Muscle layer of duodenum (tissue), 2 donors: Measurements from ENCODE around the gene TASP1.
"Not testable (repeated sequence)": the region's sequence is repeated elsewhere in the genome, so short reads cannot be mapped to it uniquely, and the experiment has no call there.

Source experiments
- H3K27ac ChIP-seq: one replicate; pipeline ENCODE4 v1.7.0; 2013; ENCODE audit warnings: mild to moderate bottlenecking, low read length
- H3K27me3 ChIP-seq: one replicate; pipeline ENCODE4 v1.7.0; 2013; ENCODE audit warnings: low read depth, mild to moderate bottlenecking, control low read depth, low read length
- H3K36me3 ChIP-seq, 2 donors: one replicate each; pipeline ENCODE4 v1.7.0; 2013; ENCODE audit warnings: low read length in 2 of 2, control low read depth in 1 of 2, mild to moderate bottlenecking in 1 of 2; ENCODE audit not compliant: insufficient read depth in 2 of 2, control insufficient read depth in 1 of 2
- H3K4me1 ChIP-seq, 2 donors: one replicate each; pipeline ENCODE4 v1.7.0; 2013; ENCODE audit warnings: low read length in 2 of 2, mild to moderate bottlenecking in 2 of 2, control low read depth in 1 of 2, moderate library complexity in 1 of 2; ENCODE audit not compliant: insufficient read depth in 2 of 2, control insufficient read depth in 1 of 2
- H3K4me3 ChIP-seq, 2 donors: one replicate each; pipeline ENCODE4 v1.7.0; 2013; ENCODE audit warnings: low read length in 2 of 2, low read depth in 1 of 2, mild to moderate bottlenecking in 1 of 2
- H3K9me3 ChIP-seq, 2 donors: one replicate each; pipeline ENCODE4 v1.7.0; 2013; ENCODE audit warnings: low read length in 2 of 2, control low read depth in 1 of 2, mild to moderate bottlenecking in 1 of 2; ENCODE audit not compliant: control insufficient read depth in 1 of 2
- donor health status: healthy.

Gene TASP1

DNA sequence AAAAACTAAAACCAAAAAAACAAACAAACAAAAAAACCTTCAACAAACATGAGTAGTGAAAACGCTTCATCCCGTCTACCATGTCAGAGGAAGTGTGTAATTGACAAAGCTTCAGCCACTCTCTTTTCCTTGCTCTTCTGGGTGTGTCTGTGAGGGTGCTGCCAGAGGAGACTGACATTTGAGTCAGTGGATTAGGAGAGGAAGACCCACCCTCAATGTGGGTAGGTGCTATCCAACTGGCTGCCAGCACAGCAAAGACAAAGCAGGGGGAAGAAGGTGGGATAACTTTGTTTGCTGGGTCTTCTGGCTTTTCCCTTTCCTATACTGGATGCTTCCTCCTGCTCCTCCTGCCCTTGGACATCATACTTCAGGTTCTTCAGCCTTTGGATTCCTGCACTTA is 145.6 kb downstream of the TASP1 start:
- no peaks in the 10 kb centered on the region for H3K36me3 ChIP-seq
- no peak overlapping the region for H3K4me3 ChIP-seq
- peaks cover 0 to 14% of the 10 kb centered on the region in 2 donors for H3K4me1 ChIP-seq
- no peaks in the 10 kb centered on the region for H3K27me3 ChIP-seq
- no peak overlapping the region for H3K27ac ChIP-seq
- H3K9me3 ChIP-seq = peaks cover 0 to 7% of the 10 kb centered on the region in 2 donors

DNA sequence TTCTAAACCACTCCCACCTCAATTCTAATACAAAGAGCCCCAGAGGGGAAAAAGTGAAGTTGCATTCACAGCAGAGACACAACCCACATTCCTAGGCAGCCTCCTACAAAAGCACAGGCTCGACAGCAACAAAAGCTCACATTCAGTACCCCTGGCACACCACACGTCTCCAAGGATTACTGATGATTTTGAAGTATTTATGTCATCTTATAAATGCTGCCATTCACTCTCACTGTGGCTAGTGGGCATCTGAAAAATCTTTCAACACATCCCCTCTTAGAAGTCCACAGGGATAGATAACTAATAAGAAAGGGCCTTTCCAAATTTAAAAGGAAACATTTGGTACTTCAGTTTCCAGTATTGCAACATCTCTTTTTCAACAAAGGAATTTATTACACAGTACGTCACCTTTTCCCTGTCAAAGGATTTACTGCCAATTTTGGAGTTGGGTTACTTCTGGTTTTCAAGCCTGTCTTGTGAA is 146.7 kb downstream of the TASP1 start:
- peaks cover 0 to 14% of the 10 kb centered on the region in 2 donors for H3K4me1 ChIP-seq
- no peak overlapping the region for H3K4me3 ChIP-seq
- H3K27me3 ChIP-seq = no peaks in the 10 kb centered on the region
- peak overlapping the region; percentile 65 for H3K27ac ChIP-seq
- no peaks in the 10 kb centered on the region for H3K36me3 ChIP-seq
- H3K9me3 ChIP-seq = no peaks in the 10 kb centered on the region

DNA sequence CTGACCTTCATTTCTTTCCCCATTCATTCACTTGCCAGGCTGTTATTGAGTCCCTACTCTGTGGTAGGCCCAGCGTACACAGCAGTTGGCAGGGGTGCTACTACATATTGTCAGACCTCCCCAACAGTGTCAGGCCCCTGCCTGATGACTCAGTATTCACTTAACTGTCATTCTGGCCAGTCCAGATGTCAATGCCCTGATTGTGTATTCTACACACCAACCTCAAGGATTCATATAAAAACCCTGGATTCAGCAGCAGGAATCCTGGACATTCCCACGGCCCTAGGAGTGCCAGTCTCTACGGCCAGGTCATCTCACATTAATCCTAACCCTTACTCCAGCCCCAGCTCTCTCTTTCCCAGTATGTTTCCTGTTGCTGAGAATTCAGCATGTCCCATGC is 151.5 kb downstream of the TASP1 start:
- no peaks in the 10 kb centered on the region for H3K27me3 ChIP-seq
- H3K9me3 ChIP-seq = no peaks in the 10 kb centered on the region
- no peak overlapping the region for H3K4me3 ChIP-seq
- H3K36me3 ChIP-seq = peaks cover 6 to 8% of the 10 kb centered on the region in 2 donors
- peaks cover 0 to 14% of the 10 kb centered on the region in 2 donors for H3K4me1 ChIP-seq
- no peak overlapping the region for H3K27ac ChIP-seq

DNA sequence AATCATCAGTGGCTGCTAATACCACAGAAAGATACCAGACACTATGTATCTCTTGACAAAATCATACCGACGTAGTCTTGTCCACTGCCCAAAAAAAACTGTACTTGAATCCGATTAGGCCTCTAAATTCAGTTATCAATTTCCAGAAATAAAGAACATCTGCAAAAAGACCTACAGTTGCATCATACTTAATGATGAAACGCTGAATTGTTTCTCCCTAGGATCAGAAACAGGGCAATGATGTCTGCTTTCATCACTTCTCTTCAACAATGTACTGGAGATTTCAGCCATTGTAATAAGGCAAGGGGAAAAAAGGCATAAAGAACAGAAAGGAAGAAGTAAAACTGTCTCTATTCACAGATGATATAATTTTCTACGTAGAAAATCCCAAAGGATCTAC is 152.0 kb downstream of the TASP1 start:
- peaks cover 0 to 14% of the 10 kb centered on the region in 2 donors for H3K4me1 ChIP-seq
- no peak overlapping the region for H3K4me3 ChIP-seq
- H3K36me3 ChIP-seq = peaks cover 6 to 13% of the 10 kb centered on the region in 2 donors
- H3K9me3 ChIP-seq = no peaks in the 10 kb centered on the region
- H3K27ac ChIP-seq = no peak overlapping the region
- H3K27me3 ChIP-seq = no peaks in the 10 kb centered on the region

DNA sequence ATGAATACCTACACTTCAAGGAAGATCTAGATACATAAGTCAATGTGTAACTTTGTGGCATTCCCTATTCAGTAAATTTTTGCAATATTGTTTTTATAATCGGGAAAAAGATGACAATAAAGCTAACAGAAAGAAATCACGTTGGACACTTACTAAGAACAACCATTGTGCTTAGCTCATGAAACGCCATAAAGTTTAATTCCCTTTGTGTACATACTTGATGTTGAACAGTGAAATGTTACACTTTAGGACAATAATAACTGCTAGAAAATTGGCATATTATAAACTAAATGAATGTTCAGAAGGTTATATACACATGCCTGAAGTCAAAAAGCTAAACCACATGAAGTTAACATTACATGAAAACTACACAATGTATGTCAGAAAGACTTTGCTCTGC is 153.2 kb downstream of the TASP1 start:
- H3K9me3 ChIP-seq = no peaks in the 10 kb centered on the region

DNA sequence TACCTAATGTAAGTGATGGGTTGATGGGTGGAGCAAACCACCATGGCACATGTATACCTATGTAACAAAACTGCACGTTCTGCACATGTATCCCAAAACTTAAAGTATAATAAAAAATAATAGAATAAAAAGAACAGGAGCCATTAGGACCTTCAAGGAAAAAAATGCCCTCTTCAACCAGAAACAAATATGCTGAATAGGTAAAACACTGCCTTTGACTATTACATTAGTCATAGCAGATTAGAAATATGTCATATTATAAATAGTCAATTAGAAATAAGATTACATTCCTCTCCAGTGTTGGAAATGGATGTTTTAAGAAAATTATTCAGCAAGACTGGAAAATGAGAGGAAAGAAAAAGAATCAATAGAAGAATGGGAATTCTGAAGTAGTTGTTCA is 153.7 kb downstream of the TASP1 start:
- not testable (repeated sequence) for H3K9me3 ChIP-seq, H3K27me3 ChIP-seq, H3K4me1 ChIP-seq, H3K27ac ChIP-seq, H3K4me3 ChIP-seq
- peaks cover 6 to 18% of the 10 kb centered on the region in 2 donors for H3K36me3 ChIP-seq

More for the DNA sequence above, 153.2 kb downstream of the TASP1 start:
- Histone ChIP-seq H3K4me3 (no peak overlapping the region), H3K4me1 (peaks cover 0 to 3% of the 10 kb centered on the region in 2 donors), H3K27ac (no peak overlapping the region), H3K27me3 (no peaks in the 10 kb centered on the region), H3K36me3 (peaks cover 6 to 18% of the 10 kb centered on the region in 2 donors)

DNA sequence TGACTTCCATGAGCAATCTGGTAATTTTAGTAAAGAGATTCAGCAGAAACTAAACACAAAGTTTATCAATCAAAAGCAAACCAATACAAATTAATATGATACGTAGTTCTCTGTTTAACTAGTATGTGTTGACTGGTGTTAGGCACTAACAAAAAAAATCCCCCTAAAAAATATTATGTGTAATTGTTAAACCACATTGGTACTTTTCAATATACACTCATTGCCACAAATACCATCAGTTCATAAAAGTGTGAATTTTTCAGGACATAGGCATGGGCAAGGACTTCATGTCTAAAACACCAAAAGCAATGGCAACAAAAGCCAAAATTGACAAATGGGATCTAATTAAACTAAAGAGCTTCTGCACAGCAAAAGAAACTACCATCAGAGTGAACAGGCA is 155.3 kb downstream of the TASP1 start:
- peaks cover 6 to 18% of the 10 kb centered on the region in 2 donors for H3K36me3 ChIP-seq
- H3K27me3 ChIP-seq, H3K9me3 ChIP-seq, H3K4me1 ChIP-seq, H3K4me3 ChIP-seq, H3K27ac ChIP-seq: not testable (repeated sequence)

DNA sequence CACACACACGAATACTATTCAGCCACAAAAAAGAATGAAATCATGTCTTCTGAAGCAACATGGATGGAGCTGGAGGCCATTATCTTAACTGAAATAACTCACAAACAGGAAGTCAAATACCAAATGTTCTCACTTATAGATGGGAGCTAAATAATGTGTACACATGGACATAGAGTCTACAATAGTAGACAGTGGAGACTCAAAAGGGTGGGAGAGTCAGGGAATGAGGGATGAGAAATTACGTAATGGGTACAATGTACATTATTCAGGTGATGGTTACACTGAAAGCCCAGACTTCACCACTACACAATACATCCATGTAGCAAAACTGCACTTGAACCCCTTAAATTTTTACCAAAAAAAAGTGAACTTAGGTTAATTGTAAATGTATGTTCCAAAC is 160.4 kb downstream of the TASP1 start:
- H3K9me3 ChIP-seq = no peaks in the 10 kb centered on the region

DNA sequence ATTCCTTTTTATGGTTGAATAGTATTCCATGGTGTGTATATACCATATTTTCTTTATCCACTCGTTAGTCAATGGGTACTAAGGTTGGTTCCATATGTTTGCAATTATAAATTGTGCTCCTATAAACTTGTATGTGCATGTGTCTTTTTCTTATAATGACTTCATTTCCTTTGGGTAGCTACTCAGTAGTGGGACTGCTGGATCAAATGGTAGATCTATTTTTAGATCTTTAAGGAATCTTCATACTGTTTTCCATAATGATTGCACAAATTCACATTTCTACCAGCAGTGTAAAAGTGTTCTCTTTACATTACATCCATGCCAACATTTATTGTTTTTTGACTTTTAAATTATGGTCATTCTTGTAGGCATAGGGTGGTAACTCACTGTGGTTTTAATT is 164.3 kb downstream of the TASP1 start:
- Histone ChIP-seq H3K36me3 (no peaks in the 10 kb centered on the region), H3K4me3 (no peak overlapping the region), H3K4me1 (no peaks in the 10 kb centered on the region), H3K27me3 (no peaks in the 10 kb centered on the region), H3K9me3 (no peaks in the 10 kb centered on the region), H3K27ac (no peak overlapping the region)

More for the DNA sequence above, 160.4 kb downstream of the TASP1 start:
- Histone ChIP-seq H3K27ac (no peak overlapping the region), H3K27me3 (no peaks in the 10 kb centered on the region), H3K36me3 (peaks cover 6 to 18% of the 10 kb centered on the region in 2 donors), H3K4me3 (no peak overlapping the region), H3K4me1 (no peaks in the 10 kb centered on the region)

DNA sequence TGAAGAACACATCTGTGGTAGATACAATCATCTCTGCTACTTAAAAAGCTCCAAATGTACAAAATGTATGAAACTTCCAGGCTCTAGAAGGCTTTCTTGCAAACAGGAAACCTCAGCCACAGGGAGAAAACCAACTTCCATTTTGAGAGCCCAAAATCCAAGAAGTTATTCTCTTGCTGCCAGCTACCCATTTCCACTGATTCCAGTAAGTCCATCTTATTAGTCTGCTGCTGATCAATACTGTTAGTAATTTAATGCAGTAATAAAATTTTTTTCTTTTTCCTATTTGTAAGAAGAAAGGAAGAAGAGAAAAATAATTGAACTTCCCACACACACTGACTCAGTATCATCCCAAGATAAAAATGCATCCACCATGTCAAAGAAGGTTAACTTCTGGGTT is 169.5 kb downstream of the TASP1 start:
- no peaks in the 10 kb centered on the region for H3K36me3 ChIP-seq

DNA sequence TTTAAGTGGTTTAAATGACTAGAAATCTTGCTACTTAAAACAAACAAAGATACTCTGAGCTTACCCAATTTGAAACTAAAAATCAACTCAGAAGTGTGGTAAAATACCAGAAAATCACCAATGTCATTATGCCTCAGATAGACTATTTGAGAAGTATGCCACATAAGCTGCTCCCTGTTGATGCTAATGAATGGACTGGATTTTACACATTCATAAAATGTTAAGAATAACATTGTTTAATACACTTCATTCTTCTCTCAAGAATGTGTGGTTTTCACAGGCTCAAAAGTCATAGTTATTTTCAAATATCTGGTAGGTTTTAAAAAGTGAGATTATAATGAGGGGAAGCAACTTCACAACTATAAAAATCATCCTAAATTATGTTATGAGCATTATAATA is 170.6 kb downstream of the TASP1 start:
- H3K9me3 ChIP-seq = no peaks in the 10 kb centered on the region
- H3K36me3 ChIP-seq = no peaks in the 10 kb centered on the region
- no peaks in the 10 kb centered on the region for H3K27me3 ChIP-seq
- H3K4me3 ChIP-seq = no peak overlapping the region
- H3K27ac ChIP-seq = no peak overlapping the region
- H3K4me1 ChIP-seq = no peaks in the 10 kb centered on the region

More for the DNA sequence above, 169.5 kb downstream of the TASP1 start:
- Histone ChIP-seq H3K4me3 (no peak overlapping the region), H3K4me1 (no peaks in the 10 kb centered on the region), H3K27me3 (no peaks in the 10 kb centered on the region), H3K9me3 (no peaks in the 10 kb centered on the region), H3K27ac (no peak overlapping the region)

DNA sequence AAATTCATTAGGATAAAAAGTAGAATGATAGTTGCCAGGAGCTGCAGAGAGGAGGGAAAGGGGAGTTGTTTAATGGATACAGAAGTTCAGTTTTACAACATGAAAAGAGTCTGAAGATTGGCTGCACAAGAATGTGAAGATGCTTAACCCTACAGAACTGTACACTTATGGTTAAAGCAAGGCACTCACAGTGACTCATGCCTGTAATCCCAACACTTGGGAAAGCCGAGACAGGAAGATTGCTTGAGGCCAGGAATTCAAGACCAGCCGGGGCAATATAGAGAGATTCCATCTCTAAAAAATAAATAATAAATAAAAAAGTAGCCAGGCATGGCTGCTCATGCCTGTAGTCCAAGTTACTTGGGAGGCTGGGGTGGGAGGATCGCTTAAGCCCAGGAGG is 174.0 kb downstream of the TASP1 start:
- Histone ChIP-seq H3K36me3 (no peaks in the 10 kb centered on the region), H3K27ac (no peak overlapping the region), H3K27me3 (no peaks in the 10 kb centered on the region), H3K4me1 (no peaks in the 10 kb centered on the region), H3K4me3 (no peak overlapping the region), H3K9me3 (no peaks in the 10 kb centered on the region)
